Large intestine (tissue), 3 donors: Measurements from ENCODE around the gene HOXB7. TPM values are rescaled to one million over a fixed set of nuclear protein-coding genes. Genes with fewer than 3 reads are reported as not detected.

ENCODE experiments used
- DNase-seq, 2 donors: peaks; one replicate each; pipeline versions ENCODE4 v3.0.0 to v3.0.0-alpha.2; 2013
- H3K27ac ChIP-seq: one replicate; pipeline ENCODE4 v1.5.1; 2013; ENCODE audit warnings: low read length
- H3K27me3 ChIP-seq: 2 replicates; pipeline ENCODE4 v1.6.1; 2013; ENCODE audit warnings: low read length; ENCODE audit not compliant: control insufficient read depth, insufficient read depth
- H3K36me3 ChIP-seq: 2 replicates; pipeline ENCODE4 v1.6.1; 2013; ENCODE audit warnings: low read length; ENCODE audit not compliant: control insufficient read depth, insufficient read depth
- H3K4me1 ChIP-seq: one replicate; pipeline ENCODE4 v1.6.1; 2013; ENCODE audit warnings: low read length; ENCODE audit not compliant: control insufficient read depth, insufficient read depth
- H3K4me3 ChIP-seq: one replicate; pipeline ENCODE4 v1.5.1; 2013; ENCODE audit warnings: low read length
- H3K9me3 ChIP-seq: one replicate; pipeline ENCODE4 v1.6.1; 2013; ENCODE audit warnings: mild to moderate bottlenecking, low read depth, low read length, moderate library complexity; ENCODE audit not compliant: control insufficient read depth
- WGBS: methylation state at CpG from one replicate; pipeline ENCODE4 v1.1.5; 2013; ENCODE audit warnings: low lambda C conversion rate; ENCODE audit not compliant: insufficient coverage; 5-methylcytosine and 5-hydroxymethylcytosine counted together
- polyA plus RNA-seq: library from polyadenylated mRNA; unstranded; fragments of 120-200 nt; gene quantifications from one replicate; pipeline ENCODE4 v1.2.1, GENCODE V29; 2013

HOXB7 gene
- polyA plus RNA-seq, 1 donor, result 3.5 TPM

DNA sequence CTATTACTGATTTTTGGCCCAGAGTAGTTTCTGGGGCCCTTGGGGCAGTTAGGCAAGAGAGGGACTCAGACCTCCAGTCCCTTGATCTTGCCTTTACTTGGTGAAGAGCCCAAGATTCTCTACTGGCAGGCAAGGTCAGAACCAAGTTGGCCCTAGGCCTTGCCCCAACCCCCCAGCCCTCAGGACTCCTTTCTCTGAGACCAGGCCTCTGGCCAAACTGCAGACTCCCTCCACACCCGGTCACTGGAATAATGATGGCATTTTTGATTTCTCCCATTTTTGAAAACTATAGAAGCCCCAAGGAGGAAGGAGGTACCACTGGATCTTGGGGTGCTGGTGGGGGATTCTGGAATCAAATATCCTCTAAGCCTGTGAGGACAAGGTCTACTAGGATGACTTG lies 33.3 kb upstream of the HOXB7 start:
- DNase-seq, result no peak
- peaks cover 13% of the 10 kb centered on the region for H3K4me1 ChIP-seq
- no CpG with 5 or more reads among the region's 1 CpG for WGBS
- no peaks in the 10 kb centered on the region for H3K36me3 ChIP-seq
- H3K27ac ChIP-seq, result no peak overlapping the region
- H3K27me3 ChIP-seq, result peaks cover 99% of the 10 kb centered on the region
- no peak overlapping the region for H3K4me3 ChIP-seq
- peaks cover 21% of the 10 kb centered on the region for H3K9me3 ChIP-seq

DNA sequence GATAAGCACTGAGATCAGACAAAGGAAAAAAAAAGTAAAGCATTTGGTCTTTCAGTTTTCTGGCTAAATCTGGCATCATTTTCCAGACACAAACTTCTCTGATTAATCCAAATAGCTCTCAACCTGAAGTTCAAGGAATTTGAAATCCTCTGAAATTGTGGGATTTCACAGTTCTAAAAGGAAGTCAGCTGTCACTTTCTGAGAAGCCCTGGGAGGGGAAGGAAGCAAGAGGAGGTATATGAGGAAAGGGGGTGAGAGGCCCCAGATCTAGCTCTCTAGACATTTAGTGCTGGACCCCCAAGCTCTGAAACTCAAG lies 32.8 kb upstream of the HOXB7 start:
- DNase-seq, result no peak
- H3K36me3 ChIP-seq, result no peaks in the 10 kb centered on the region
- H3K27ac ChIP-seq, result no peak overlapping the region
- H3K4me3 ChIP-seq, result no peak overlapping the region
- H3K9me3 ChIP-seq, result peaks cover 21% of the 10 kb centered on the region
- peaks cover 100% of the 10 kb centered on the region for H3K27me3 ChIP-seq
- peaks cover 14% of the 10 kb centered on the region for H3K4me1 ChIP-seq

DNA sequence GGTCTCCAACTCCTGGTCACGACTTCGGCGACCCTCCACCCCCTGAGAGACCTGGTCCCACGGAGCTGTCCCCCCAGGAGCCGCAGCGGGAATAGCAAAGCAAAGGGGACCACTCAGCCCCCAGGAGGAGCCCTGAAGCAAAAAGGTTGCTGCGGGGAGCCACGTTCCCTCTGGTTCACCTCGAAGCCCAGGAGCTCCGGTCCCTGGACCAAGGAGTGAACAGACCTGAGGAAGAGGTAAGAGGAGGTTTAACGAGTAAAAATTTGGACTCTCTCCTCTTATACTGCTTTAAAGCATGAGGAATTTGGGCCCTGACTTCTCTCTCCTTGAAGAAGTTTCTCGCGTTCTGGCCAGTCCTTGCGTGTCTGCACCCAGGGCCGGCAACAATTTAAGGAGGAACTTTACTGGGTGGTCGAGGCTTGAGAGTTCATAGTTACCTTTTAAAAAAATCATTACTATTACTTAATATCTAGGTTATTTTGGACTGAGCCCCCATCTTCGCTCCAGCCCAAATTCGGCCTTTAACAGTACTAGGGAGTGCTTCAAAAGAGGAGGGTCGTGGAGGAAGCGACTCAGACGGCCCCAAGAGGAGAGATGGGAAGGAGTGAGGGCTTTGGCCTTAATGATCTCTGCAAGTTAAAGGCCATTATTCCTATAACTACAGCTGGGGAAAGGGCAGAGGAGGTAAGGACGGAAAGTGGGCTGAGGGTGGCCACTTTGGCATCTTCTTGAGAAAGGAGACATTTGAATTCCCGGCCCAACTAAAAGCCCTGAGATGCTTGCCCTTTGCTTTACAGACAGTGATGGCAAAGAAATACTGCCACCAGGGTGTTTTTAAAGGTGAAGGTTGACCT lies 32.3 kb upstream of the HOXB7 start:
- H3K4me3 ChIP-seq, result no peak overlapping the region
- WGBS, result no CpG with 5 or more reads among the region's 23 CpGs
- no peak for DNase-seq

DNA sequence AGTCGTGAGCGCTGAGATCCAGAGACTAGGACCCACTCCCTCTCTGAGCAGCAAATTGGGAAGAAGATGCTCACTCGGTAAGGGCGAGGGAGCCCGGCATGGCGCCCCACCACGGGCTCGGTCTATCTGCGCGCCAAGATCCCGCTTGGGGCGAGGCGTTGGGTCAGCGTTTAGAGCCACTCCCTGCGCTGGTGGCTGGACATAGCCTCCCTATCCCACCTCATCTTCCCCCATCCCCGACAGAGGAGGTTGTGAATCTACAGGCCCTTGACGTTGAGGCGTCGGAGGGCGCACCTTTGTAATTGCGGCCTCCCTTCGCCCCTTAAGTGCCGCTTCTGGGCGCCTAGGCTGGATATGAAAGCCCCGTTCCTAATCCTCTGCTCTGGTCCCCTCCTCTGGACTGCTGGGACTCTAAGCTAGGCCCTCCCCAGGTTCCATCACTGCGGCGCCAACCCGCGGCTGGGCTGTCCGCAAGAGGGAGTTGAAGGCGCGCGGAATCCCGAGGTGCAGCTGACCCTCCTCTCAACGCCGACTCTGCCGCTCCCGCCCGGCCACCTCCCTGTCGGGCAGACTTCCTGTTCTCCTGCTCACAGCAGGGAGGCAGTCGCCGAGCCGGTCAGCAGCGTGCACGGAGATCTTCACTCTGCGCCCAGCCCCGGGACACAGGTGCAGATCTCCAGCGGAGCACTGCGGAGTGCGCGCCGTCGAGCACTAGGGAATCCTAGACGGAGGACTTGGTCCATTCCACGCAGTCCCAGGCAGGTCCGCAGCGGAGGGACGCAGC lies 31.4 kb upstream of the HOXB7 start:
- H3K27ac ChIP-seq, result no peak overlapping the region
- no CpG with 5 or more reads among the region's 58 CpGs for WGBS
- no peak for DNase-seq
- no peaks in the 10 kb centered on the region for H3K36me3 ChIP-seq
- H3K4me1 ChIP-seq, result peaks cover 11% of the 10 kb centered on the region
- peaks cover 100% of the 10 kb centered on the region for H3K27me3 ChIP-seq
- H3K4me3 ChIP-seq, result no peak overlapping the region
- H3K9me3 ChIP-seq, result peaks cover 21% of the 10 kb centered on the region

More for the DNA sequence above, 32.3 kb upstream of the HOXB7 start:
- peaks cover 100% of the 10 kb centered on the region for H3K27me3 ChIP-seq
- peaks cover 21% of the 10 kb centered on the region for H3K9me3 ChIP-seq
- peaks cover 16% of the 10 kb centered on the region for H3K4me1 ChIP-seq
- H3K27ac ChIP-seq, result no peak overlapping the region
- H3K36me3 ChIP-seq, result no peaks in the 10 kb centered on the region

DNA sequence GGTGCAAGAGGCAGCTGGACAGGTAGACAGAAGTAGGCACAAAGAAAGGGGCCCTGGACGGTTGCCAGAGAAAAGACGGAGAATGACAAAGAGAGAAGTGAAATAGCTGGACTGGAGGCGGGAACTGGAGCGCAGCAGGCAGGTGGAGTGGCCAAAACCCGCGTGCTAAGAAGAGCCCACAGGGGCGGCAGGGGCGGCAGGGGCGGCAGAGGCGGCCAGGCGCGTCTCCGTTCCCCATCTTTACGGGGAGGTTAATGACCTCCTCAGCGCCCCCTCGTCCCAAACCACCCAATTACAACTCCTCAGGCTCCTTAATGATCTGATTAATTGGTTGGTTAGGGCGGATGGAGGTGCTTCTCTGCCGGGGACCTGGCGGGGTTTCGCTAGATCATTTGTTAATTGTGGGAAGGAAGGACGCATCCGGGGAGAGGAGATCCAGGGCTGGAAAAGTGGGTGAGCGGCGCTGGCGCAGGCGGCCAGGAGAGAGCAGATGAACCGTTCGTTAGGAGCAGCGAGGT lies 30.8 kb upstream of the HOXB7 start:
- no peak for DNase-seq
- no peaks in the 10 kb centered on the region for H3K36me3 ChIP-seq
- no peak overlapping the region for H3K27ac ChIP-seq
- H3K4me1 ChIP-seq, result peaks cover 10% of the 10 kb centered on the region
- no peak overlapping the region for H3K4me3 ChIP-seq
- H3K27me3 ChIP-seq, result peaks cover 100% of the 10 kb centered on the region
- 0% methylated on average over 1 of the region's 29 CpGs for WGBS
- peaks cover 20% of the 10 kb centered on the region for H3K9me3 ChIP-seq

DNA sequence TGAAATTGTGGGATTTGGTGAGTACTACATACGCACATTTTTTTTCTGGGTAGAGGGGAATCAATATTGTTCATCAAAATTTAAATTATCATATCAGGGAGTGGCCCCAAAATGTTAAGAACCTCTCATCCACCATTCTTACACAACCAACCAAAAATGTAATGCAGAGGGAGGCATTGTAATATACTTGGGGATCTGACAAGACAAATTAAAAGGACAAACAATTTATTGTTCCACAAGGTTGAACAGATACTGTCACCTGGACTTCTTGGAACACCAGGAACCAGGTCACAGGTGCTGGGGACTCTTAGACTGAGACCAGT lies 30.0 kb upstream of the HOXB7 start:
- Histone ChIP-seq H3K9me3 (peaks cover 13% of the 10 kb centered on the region), H3K27ac (no peak overlapping the region), H3K27me3 (peaks cover 100% of the 10 kb centered on the region), H3K4me1 (peaks cover 2% of the 10 kb centered on the region), H3K4me3 (no peak overlapping the region), H3K36me3 (no peaks in the 10 kb centered on the region)
- DNase-seq, result no peak
- WGBS, result no CpG with 5 or more reads among the region's 1 CpG

DNA sequence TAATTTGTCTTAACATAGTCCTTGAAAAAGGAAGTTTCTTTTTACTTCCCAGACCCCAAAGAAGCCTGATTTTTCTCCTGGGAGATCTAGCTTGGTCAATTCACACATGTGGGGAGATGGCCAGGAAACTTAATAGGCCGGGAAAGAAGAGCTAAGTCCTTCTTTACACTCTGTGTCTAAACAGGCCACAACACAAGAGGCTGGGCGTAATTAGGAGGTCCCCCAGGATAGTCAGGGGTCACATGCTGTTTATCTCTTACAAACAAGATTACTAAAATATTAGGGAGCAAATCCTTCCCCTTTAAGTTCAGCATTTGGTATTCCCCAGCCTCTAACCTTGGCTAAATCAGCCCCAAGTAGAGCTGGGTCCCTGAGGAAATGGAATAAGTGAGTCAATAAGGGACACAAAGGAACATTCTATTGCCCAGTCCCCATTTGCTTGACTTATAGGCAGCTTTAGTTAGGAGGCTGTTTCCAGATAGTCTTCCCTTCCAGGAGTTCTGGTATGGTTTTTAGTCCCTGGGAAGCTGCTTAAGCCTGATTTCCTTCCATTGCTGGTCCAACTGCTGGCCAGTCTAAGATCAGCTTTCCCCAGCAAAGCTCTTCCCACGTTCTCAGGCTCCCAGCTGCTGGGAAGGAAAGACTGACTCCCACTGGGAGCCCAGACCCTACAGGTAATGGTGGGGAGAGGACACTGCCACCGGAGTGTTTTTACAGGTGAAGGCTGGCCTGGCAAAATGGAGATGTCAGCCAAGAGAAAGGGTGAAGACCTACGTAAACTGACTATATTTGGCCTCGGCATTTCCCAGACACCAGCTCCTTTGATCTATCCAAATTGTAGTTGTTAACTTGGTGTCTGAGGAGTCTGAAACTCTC lies 29.4 kb upstream of the HOXB7 start:
- H3K27ac ChIP-seq, result no peak overlapping the region
- H3K4me1 ChIP-seq, result peaks cover 3% of the 10 kb centered on the region
- H3K27me3 ChIP-seq, result peaks cover 100% of the 10 kb centered on the region
- no CpG with 5 or more reads among the region's 6 CpGs for WGBS
- H3K4me3 ChIP-seq, result no peak overlapping the region
- peaks cover 13% of the 10 kb centered on the region for H3K9me3 ChIP-seq
- no peak for DNase-seq
- no peaks in the 10 kb centered on the region for H3K36me3 ChIP-seq

DNA sequence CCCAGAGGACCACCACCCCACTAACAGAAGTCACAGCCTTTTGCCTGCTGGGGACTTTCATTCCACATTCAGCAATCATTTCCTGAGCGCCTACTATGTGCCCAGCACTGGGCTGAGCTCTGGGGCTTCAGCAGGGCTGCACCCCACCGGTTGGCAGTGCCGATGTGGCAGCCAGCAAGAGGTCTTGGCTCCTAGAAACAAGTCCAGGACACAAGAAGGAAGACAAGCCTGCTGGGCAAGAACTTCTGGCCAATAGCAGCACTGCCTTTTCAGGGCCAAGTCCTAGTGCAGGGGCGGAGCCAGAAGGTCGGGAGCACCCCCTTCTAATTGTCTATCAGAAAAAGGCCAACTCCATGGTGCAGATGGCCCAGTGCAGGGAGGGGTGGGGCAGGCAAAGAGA lies 28.3 kb upstream of the HOXB7 start:
- Histone ChIP-seq H3K27me3 (peaks cover 100% of the 10 kb centered on the region), H3K4me3 (no peak overlapping the region), H3K36me3 (no peaks in the 10 kb centered on the region), H3K27ac (no peak overlapping the region), H3K9me3 (peaks cover 13% of the 10 kb centered on the region), H3K4me1 (peaks cover 14% of the 10 kb centered on the region)
- WGBS, result no CpG with 5 or more reads among the region's 5 CpGs
- DNase-seq, result no peak

DNA sequence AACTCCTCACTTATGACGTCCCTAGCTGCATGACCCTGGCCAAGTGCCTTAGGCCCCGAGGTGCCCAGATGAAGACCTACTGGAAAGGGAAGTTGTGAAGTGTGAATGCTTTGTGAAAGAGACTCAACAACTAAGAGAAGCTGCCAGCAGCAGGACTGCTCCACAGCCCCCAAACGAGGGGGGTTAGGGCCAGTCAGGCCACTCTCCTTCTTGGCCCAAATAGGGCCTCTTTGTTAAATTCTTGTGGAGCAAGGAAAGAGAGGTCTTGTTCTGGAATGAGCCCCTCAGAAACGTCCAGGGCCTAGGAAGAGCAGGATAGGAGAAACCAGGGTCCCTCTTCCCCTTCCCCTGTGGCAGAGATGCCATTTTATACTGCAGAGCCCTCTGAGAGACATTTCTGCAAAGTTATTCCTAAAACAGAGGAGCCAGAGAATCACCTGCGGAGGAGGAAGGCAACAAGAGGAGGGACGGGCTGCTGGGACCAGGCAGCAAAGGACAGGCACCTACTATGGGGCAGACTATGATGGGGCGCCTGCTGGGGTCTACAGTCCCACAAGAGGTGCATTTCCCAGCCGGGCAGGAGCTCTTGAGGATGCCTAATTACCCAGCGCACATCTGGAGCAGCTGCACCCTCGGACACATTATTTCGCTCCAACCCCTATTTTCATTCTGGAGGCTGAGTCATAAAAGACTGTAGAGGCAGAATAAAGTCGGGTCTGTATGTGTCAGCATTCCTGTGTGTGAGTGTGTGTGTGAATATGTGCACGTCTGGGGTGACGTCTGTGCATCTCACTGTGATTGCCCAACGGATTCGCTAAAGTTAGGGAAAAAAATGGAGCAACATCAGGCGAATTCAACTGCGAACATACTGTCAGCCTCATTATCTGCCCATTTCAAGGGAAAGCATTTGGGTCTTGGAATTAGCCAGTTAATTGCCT lies 26.8 kb upstream of the HOXB7 start:
- Histone ChIP-seq H3K27ac (no peak overlapping the region), H3K4me3 (no peak overlapping the region), H3K4me1 (peaks cover 20% of the 10 kb centered on the region), H3K9me3 (peaks cover 19% of the 10 kb centered on the region), H3K27me3 (peaks cover 100% of the 10 kb centered on the region), H3K36me3 (no peaks in the 10 kb centered on the region)
- WGBS, result 20% methylated on average over 2 of the region's 18 CpGs
- DNase-seq, result no peak
